Choroid plexus epithelial cell (primary cell): ENCODE data around the gene AKT3.

ENCODE experiments used
- DNase-seq: peaks from one replicate; pipeline ENCODE4 v3.0.0-alpha.2; 2010; ENCODE audit warnings: low read depth
- H3K4me3 ChIP-seq: 2 replicates; pipeline ENCODE4 v1.5.1; 2011; ENCODE audit warnings: low read depth, mild to moderate bottlenecking, control low read depth, low read length, moderate library complexity
- CTCF ChIP-seq: conservative IDR thresholded peaks from 2 replicates; pipeline ENCODE4 v1.5.1; 2011; ENCODE audit warnings: low read depth, mild to moderate bottlenecking, control low read depth, inconsistent platforms, low read length, moderate library complexity

AKT3 gene

GRCh38 chr1:243455760-243456651 is 394.0 kb downstream of the AKT3 start:
- no peak overlapping the region for H3K4me3 ChIP-seq
- DNase-seq = no peak
- TF ChIP-seq CTCF = no peak

GRCh38 chr1:243454328-243454997 is 395.6 kb downstream of the AKT3 start:
- TF ChIP-seq CTCF = no peak
- no peak for DNase-seq
- H3K4me3 ChIP-seq = no peak overlapping the region

- no peak overlapping the region for H3K4me3 ChIP-seq
- no peak for DNase-seq
- no peak for TF ChIP-seq CTCF
Measured at GRCh38 chr1:243452092-243452491, 398.0 kb downstream of the AKT3 start.

- no peak for TF ChIP-seq CTCF
- no peak for DNase-seq
- H3K4me3 ChIP-seq = no peak overlapping the region
Measured at GRCh38 chr1:243449373-243449772, 400.7 kb downstream of the AKT3 start.

- DNase-seq = no peak
- TF ChIP-seq CTCF = no peak
- no peak overlapping the region for H3K4me3 ChIP-seq
Measured at GRCh38 chr1:243447844-243448243, 402.2 kb downstream of the AKT3 start.

- no peak overlapping the region for H3K4me3 ChIP-seq
- peak; percentile 66 for DNase-seq
- TF ChIP-seq CTCF = no peak
Measured at GRCh38 chr1:243447347-243447746, 402.7 kb downstream of the AKT3 start.
